ENCODE data around the gene RELL2.

GRCh38 chr5:141617128-141617527 is 19.7 kb upstream of the RELL2 start:
- TF ChIP-seq, protein P1, sequence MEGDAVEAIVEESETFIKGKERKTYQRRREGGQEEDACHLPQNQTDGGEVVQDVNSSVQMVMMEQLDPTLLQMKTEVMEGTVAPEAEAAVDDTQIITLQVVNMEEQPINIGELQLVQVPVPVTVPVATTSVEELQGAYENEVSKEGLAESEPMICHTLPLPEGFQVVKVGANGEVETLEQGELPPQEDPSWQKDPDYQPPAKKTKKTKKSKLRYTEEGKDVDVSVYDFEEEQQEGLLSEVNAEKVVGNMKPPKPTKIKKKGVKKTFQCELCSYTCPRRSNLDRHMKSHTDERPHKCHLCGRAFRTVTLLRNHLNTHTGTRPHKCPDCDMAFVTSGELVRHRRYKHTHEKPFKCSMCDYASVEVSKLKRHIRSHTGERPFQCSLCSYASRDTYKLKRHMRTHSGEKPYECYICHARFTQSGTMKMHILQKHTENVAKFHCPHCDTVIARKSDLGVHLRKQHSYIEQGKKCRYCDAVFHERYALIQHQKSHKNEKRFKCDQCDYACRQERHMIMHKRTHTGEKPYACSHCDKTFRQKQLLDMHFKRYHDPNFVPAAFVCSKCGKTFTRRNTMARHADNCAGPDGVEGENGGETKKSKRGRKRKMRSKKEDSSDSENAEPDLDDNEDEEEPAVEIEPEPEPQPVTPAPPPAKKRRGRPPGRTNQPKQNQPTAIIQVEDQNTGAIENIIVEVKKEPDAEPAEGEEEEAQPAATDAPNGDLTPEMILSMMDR (IDR thresholded peaks at IDR 0.05): no peak
- TF ChIP-seq POLR2A (IDR thresholded peaks at IDR 0.05): no peak
